MM.1S (cell line): Measurements from ENCODE around the gene MBLAC1.

ENCODE experiments used
- DNase-seq: peaks from one replicate; pipeline ENCODE4 v3.0.0-alpha.2; 2015
- H2AFZ ChIP-seq: fragments of 300-600 bp; sonication (generic); 2 replicates; pipeline ENCODE4 v1.6.0; 2016; ENCODE audit warnings: antibody characterized with exemption, low read length
- H3F3A ChIP-seq: fragments of 300-600 bp; sonication (generic); 2 replicates; pipeline ENCODE4 v1.6.1; 2016; ENCODE audit warnings: mild to moderate bottlenecking, antibody characterized with exemption, low read length, moderate library complexity, mixed read lengths; ENCODE audit not compliant: insufficient read depth
- H3K27ac ChIP-seq: fragments of 300-600 bp; sonication (generic); 2 replicates; pipeline ENCODE4 v1.5.1; 2016; ENCODE audit warnings: mild to moderate bottlenecking, low read length
- H3K27me3 ChIP-seq: fragments of 300-600 bp; sonication (generic); replicated peaks from 2 replicates; pipeline ENCODE4 v1.6.0; 2016; ENCODE audit warnings: low read length; ENCODE audit not compliant: insufficient read depth
- H3K36me3 ChIP-seq: fragments of 300-600 bp; sonication (generic); replicated peaks from 2 replicates; pipeline ENCODE4 v1.6.1; 2016; ENCODE audit warnings: mild to moderate bottlenecking, low read length, mixed read lengths; ENCODE audit not compliant: insufficient read depth
- H3K4me1 ChIP-seq: fragments of 300-600 bp; sonication (generic); 2 replicates; pipeline ENCODE4 v1.6.1; 2016; ENCODE audit warnings: low read length, mixed read lengths
- H3K4me2 ChIP-seq: fragments of 300-600 bp; sonication (generic); 2 replicates; pipeline ENCODE4 v1.6.0; 2016; ENCODE audit warnings: low read depth, low read length
- H3K4me3 ChIP-seq: fragments of 300-600 bp; sonication (generic); 2 replicates; pipeline ENCODE4 v1.5.1; 2016; ENCODE audit warnings: low read length, mixed read lengths
- H3K79me2 ChIP-seq: fragments of 300-600 bp; sonication (generic); 2 replicates; pipeline ENCODE4 v1.6.1; 2016; ENCODE audit warnings: mixed run types, low read length, mixed read lengths
- H3K9ac ChIP-seq: fragments of 300-600 bp; sonication (generic); 2 replicates; pipeline ENCODE4 v1.6.1; 2016; ENCODE audit warnings: low read length, mixed read lengths
- H3K9me2 ChIP-seq: fragments of 300-600 bp; sonication (generic); replicated peaks from 2 replicates; pipeline ENCODE4 v1.6.1; 2016; ENCODE audit warnings: mild to moderate bottlenecking, low read length, mixed read lengths; ENCODE audit not compliant: insufficient read depth
- H3K9me3 ChIP-seq: fragments of 300-600 bp; sonication (generic); replicated peaks from 2 replicates; pipeline ENCODE4 v1.6.1; 2016; ENCODE audit warnings: mild to moderate bottlenecking, low read length, mixed read lengths; ENCODE audit not compliant: insufficient read depth
- H4K20me1 ChIP-seq: fragments of 300-600 bp; sonication (generic); 2 replicates; pipeline ENCODE4 v1.6.1; 2016; ENCODE audit warnings: mild to moderate bottlenecking, low read length, moderate library complexity, mixed read lengths; ENCODE audit not compliant: insufficient read depth
- EZH2 ChIP-seq: fragments of 300-600 bp; sonication (generic); optimal IDR thresholded peaks from 2 replicates; pipeline ENCODE3; 2017; ENCODE audit warnings: low read depth, mild to moderate bottlenecking, antibody characterized with exemption, low read length, mixed read lengths
- EZH2phosphoT487 ChIP-seq: fragments of 300-600 bp; sonication (generic); IDR thresholded peaks from 2 replicates; pipeline ENCODE4 v1.6.1; 2018; ENCODE audit warnings: antibody characterized with exemption, low read length
- TF ChIP-seq, protein P1 (sequence below): fragments of 300-600 bp; sonication (generic); IDR thresholded peaks from 2 replicates; pipeline ENCODE4 v1.5.1; 2016; ENCODE audit warnings: antibody characterized with exemption, low read length, mixed read lengths

The MBLAC1 gene

DNA sequence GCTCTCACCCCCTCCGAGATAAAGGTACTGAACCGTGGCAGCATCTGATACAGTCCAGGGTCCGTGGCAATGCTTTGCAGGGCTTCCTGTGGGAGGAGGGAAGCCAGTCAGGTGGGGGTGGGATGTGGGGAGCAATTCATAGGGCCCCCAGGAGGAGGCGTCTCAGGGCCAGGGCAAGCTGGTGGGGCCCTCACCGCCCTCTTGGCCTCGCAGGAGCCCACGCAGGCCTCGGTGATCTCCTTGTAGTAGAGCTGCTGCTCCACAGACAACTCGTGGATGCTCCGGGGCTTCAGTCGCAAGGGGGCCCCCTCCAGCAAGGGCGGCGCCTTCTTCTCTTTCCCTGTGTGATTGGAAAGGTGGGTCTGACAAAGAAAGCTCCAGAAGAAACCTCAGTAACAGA, 14.9 kb upstream of the MBLAC1 start:
- no peaks in the 10 kb centered on the region for H3K4me1 ChIP-seq
- H3K4me2 ChIP-seq = no peak overlapping the region
- no peaks in the 10 kb centered on the region for H3F3A ChIP-seq
- no peak for DNase-seq
- H3K79me2 ChIP-seq = no peaks in the 10 kb centered on the region
- no peaks in the 10 kb centered on the region for H3K9me2 ChIP-seq
- no peak overlapping the region for H3K27ac ChIP-seq
- TF ChIP-seq EZH2phosphoT487 = no peak
- TF ChIP-seq, protein P1, sequence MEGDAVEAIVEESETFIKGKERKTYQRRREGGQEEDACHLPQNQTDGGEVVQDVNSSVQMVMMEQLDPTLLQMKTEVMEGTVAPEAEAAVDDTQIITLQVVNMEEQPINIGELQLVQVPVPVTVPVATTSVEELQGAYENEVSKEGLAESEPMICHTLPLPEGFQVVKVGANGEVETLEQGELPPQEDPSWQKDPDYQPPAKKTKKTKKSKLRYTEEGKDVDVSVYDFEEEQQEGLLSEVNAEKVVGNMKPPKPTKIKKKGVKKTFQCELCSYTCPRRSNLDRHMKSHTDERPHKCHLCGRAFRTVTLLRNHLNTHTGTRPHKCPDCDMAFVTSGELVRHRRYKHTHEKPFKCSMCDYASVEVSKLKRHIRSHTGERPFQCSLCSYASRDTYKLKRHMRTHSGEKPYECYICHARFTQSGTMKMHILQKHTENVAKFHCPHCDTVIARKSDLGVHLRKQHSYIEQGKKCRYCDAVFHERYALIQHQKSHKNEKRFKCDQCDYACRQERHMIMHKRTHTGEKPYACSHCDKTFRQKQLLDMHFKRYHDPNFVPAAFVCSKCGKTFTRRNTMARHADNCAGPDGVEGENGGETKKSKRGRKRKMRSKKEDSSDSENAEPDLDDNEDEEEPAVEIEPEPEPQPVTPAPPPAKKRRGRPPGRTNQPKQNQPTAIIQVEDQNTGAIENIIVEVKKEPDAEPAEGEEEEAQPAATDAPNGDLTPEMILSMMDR = no peak
- no peak for TF ChIP-seq EZH2
- H4K20me1 ChIP-seq = no peaks in the 10 kb centered on the region
- H3K9ac ChIP-seq = no peak overlapping the region
- no peaks in the 10 kb centered on the region for H3K36me3 ChIP-seq
- H2AFZ ChIP-seq = no peak overlapping the region
- H3K9me3 ChIP-seq = no peaks in the 10 kb centered on the region
- no peak overlapping the region for H3K4me3 ChIP-seq
- H3K27me3 ChIP-seq = no peaks in the 10 kb centered on the region

GRCh38 chr7:100115026-100115425, 11.7 kb upstream of the MBLAC1 start:
- DNase-seq = no peak
- TF ChIP-seq EZH2phosphoT487 (no peak), EZH2 (no peak)
- TF ChIP-seq, protein P1 = no peak
- Histone ChIP-seq H3K36me3 (no peaks in the 10 kb centered on the region), H3K4me1 (no peaks in the 10 kb centered on the region), H3K27me3 (no peaks in the 10 kb centered on the region), H3K9ac (no peak overlapping the region), H3K9me3 (no peaks in the 10 kb centered on the region), H3F3A (peaks cover 6% of the 10 kb centered on the region), H2AFZ (no peak overlapping the region), H3K4me2 (no peak overlapping the region), H3K27ac (no peak overlapping the region), H3K79me2 (peaks cover 11% of the 10 kb centered on the region), H4K20me1 (no peaks in the 10 kb centered on the region), H3K9me2 (no peaks in the 10 kb centered on the region), H3K4me3 (no peak overlapping the region)

- Histone ChIP-seq H3K9me3 (no peaks in the 10 kb centered on the region), H2AFZ (peak overlapping the region; percentile 85), H3K9ac (peak overlapping the region; percentile 79), H3K4me1 (0 out of 2 replicates have a peak, but pooled peaks cover 6% of the 10 kb centered on the region), H3K4me2 (peak overlapping the region; percentile 88), H3K27ac (peak overlapping the region; percentile 60; the same call in 1 of the 2 replicates), H3K79me2 (peaks cover 11% of the 10 kb centered on the region), H3K27me3 (no peaks in the 10 kb centered on the region), H4K20me1 (no peaks in the 10 kb centered on the region), H3K9me2 (no peaks in the 10 kb centered on the region), H3F3A (peaks cover 13% of the 10 kb centered on the region), H3K4me3 (peak overlapping the region; percentile 91), H3K36me3 (no peaks in the 10 kb centered on the region)
- no peak for DNase-seq
- no peak for TF ChIP-seq EZH2phosphoT487
- TF ChIP-seq, protein P1 = no peak
- no peak for TF ChIP-seq EZH2
These were observed 8.2 kb upstream of the MBLAC1 start for GRCh38 chr7:100118388-100119071.
